Measurements from ENCODE around the gene ZNF385B. TPM values are rescaled to one million over a fixed set of nuclear protein-coding genes. Genes with fewer than 3 reads are reported as not detected.

Gene ZNF385B
- total RNA-seq, 2 donors from 2014 or later, result not detected

- H3K36me3 Mint-ChIP-seq (ENCODE audit: low read depth), result no peaks in the 10 kb centered on the region
- no peak overlapping the region for H3K4me3 Mint-ChIP-seq
- no peak for ATAC-seq
- no peaks in the 10 kb centered on the region for H3K9me3 ChIP-seq (ENCODE audit: control insufficient read depth, low read length, poor library complexity, severe bottlenecking)
- no peaks in the 10 kb centered on the region for H3K4me1 Mint-ChIP-seq
- H3K27ac Mint-ChIP-seq, result no peak overlapping the region
- no peak for DNase-seq
- peaks cover 13% of the 10 kb centered on the region for H3K27me3 Mint-ChIP-seq
These were observed 115.7 kb downstream of the ZNF385B start for GRCh38 chr2:179745635-179746256.

- Mint-ChIP-seq H3K4me3 (no peak overlapping the region), H3K27me3 (peaks cover 19% of the 10 kb centered on the region), H3K4me1 (no peaks in the 10 kb centered on the region), H3K36me3 (ENCODE audit: low read depth) (no peaks in the 10 kb centered on the region), H3K27ac (no peak overlapping the region)
- no peaks in the 10 kb centered on the region for H3K9me3 ChIP-seq (ENCODE audit: control insufficient read depth, low read length, poor library complexity, severe bottlenecking)
- no peak for ATAC-seq
- no peak for DNase-seq
These were observed 117.0 kb downstream of the ZNF385B start for GRCh38 chr2:179744401-179744800.

GRCh38 chr2:179741317-179741716 lies 120.1 kb downstream of the ZNF385B start:
- H3K4me1 Mint-ChIP-seq, result no peaks in the 10 kb centered on the region
- no peak for ATAC-seq
- H3K4me3 Mint-ChIP-seq, result no peak overlapping the region
- H3K27ac Mint-ChIP-seq, result no peak overlapping the region
- H3K36me3 Mint-ChIP-seq (ENCODE audit: low read depth), result no peaks in the 10 kb centered on the region
- no peak for DNase-seq
- H3K9me3 ChIP-seq (ENCODE audit: control insufficient read depth, low read length, poor library complexity, severe bottlenecking), result no peaks in the 10 kb centered on the region
- H3K27me3 Mint-ChIP-seq, result peaks cover 28% of the 10 kb centered on the region

GRCh38 chr2:179729966-179730365 lies 131.4 kb downstream of the ZNF385B start:
- no peak overlapping the region for H3K27ac Mint-ChIP-seq
- no peaks in the 10 kb centered on the region for H3K36me3 Mint-ChIP-seq (ENCODE audit: low read depth)
- H3K4me1 Mint-ChIP-seq, result no peaks in the 10 kb centered on the region
- ATAC-seq (no peak), DNase-seq (no peak)
- peaks cover 9% of the 10 kb centered on the region for H3K27me3 Mint-ChIP-seq
- no peaks in the 10 kb centered on the region for H3K9me3 ChIP-seq (ENCODE audit: control insufficient read depth, low read length, poor library complexity, severe bottlenecking)
- no peak overlapping the region for H3K4me3 Mint-ChIP-seq

GRCh38 chr2:179726461-179727180 lies 134.8 kb downstream of the ZNF385B start:
- DNase-seq, result no peak
- no peaks in the 10 kb centered on the region for H3K36me3 Mint-ChIP-seq (ENCODE audit: low read depth)
- no peak overlapping the region for H3K27ac Mint-ChIP-seq
- no peaks in the 10 kb centered on the region for H3K4me1 Mint-ChIP-seq
- ATAC-seq, result no peak
- H3K9me3 ChIP-seq (ENCODE audit: control insufficient read depth, low read length, poor library complexity, severe bottlenecking), result no peaks in the 10 kb centered on the region
- no peak overlapping the region for H3K4me3 Mint-ChIP-seq
- no peaks in the 10 kb centered on the region for H3K27me3 Mint-ChIP-seq

GRCh38 chr2:179724403-179724802 lies 137.0 kb downstream of the ZNF385B start:
- peaks cover 2% of the 10 kb centered on the region for H3K27me3 Mint-ChIP-seq
- no peak overlapping the region for H3K27ac Mint-ChIP-seq

GRCh38 chr2:179720173-179720772 lies 141.1 kb downstream of the ZNF385B start:
- no peak for ATAC-seq
- H3K27ac Mint-ChIP-seq, result no peak overlapping the region
- no peaks in the 10 kb centered on the region for H3K4me1 Mint-ChIP-seq
- DNase-seq, result no peak
- H3K36me3 Mint-ChIP-seq (ENCODE audit: low read depth), result no peaks in the 10 kb centered on the region
- peaks cover 8% of the 10 kb centered on the region for H3K27me3 Mint-ChIP-seq
- H3K4me3 Mint-ChIP-seq, result no peak overlapping the region
- no peaks in the 10 kb centered on the region for H3K9me3 ChIP-seq (ENCODE audit: control insufficient read depth, low read length, poor library complexity, severe bottlenecking)

More at GRCh38 chr2:179724403-179724802, 137.0 kb downstream of the ZNF385B start:
- H3K9me3 ChIP-seq (ENCODE audit: control insufficient read depth, low read length, poor library complexity, severe bottlenecking), result no peaks in the 10 kb centered on the region
- ATAC-seq (no peak), DNase-seq (no peak)
- Mint-ChIP-seq H3K4me1 (no peaks in the 10 kb centered on the region), H3K36me3 (ENCODE audit: low read depth) (no peaks in the 10 kb centered on the region), H3K4me3 (no peak overlapping the region)

GRCh38 chr2:179715871-179716270 lies 145.5 kb downstream of the ZNF385B start:
- no peak for DNase-seq
- ATAC-seq, result no peak
- Mint-ChIP-seq H3K27ac (no peak overlapping the region), H3K4me1 (no peaks in the 10 kb centered on the region), H3K4me3 (no peak overlapping the region), H3K36me3 (ENCODE audit: low read depth) (no peaks in the 10 kb centered on the region), H3K27me3 (peaks cover 8% of the 10 kb centered on the region)
- H3K9me3 ChIP-seq (ENCODE audit: control insufficient read depth, low read length, poor library complexity, severe bottlenecking), result no peaks in the 10 kb centered on the region

GRCh38 chr2:179715196-179715595 lies 146.2 kb downstream of the ZNF385B start:
- Mint-ChIP-seq H3K27me3 (peaks cover 8% of the 10 kb centered on the region), H3K4me3 (no peak overlapping the region), H3K27ac (no peak overlapping the region), H3K4me1 (no peaks in the 10 kb centered on the region), H3K36me3 (ENCODE audit: low read depth) (no peaks in the 10 kb centered on the region)
- no peak for DNase-seq
- no peak for ATAC-seq
- H3K9me3 ChIP-seq (ENCODE audit: control insufficient read depth, low read length, poor library complexity, severe bottlenecking), result no peaks in the 10 kb centered on the region

- H3K27me3 Mint-ChIP-seq, result no peaks in the 10 kb centered on the region
These were observed 148.6 kb downstream of the ZNF385B start for GRCh38 chr2:179712825-179713224.

GRCh38 chr2:179711375-179711774 lies 150.0 kb downstream of the ZNF385B start:
- H3K4me1 Mint-ChIP-seq, result no peaks in the 10 kb centered on the region
- DNase-seq (no peak), ATAC-seq (no peak)
- no peak overlapping the region for H3K4me3 Mint-ChIP-seq
- no peak overlapping the region for H3K27ac Mint-ChIP-seq
- no peaks in the 10 kb centered on the region for H3K36me3 Mint-ChIP-seq (ENCODE audit: low read depth)
- no peaks in the 10 kb centered on the region for H3K9me3 ChIP-seq (ENCODE audit: control insufficient read depth, low read length, poor library complexity, severe bottlenecking)
- no peaks in the 10 kb centered on the region for H3K27me3 Mint-ChIP-seq

More at GRCh38 chr2:179712825-179713224, 148.6 kb downstream of the ZNF385B start:
- ATAC-seq (no peak), DNase-seq (no peak)
- Mint-ChIP-seq H3K4me1 (no peaks in the 10 kb centered on the region), H3K4me3 (no peak overlapping the region), H3K27ac (no peak overlapping the region), H3K36me3 (ENCODE audit: low read depth) (no peaks in the 10 kb centered on the region)
- H3K9me3 ChIP-seq (ENCODE audit: control insufficient read depth, low read length, poor library complexity, severe bottlenecking), result no peaks in the 10 kb centered on the region

- no peak for DNase-seq
- no peak overlapping the region for H3K4me3 Mint-ChIP-seq
- no peaks in the 10 kb centered on the region for H3K27me3 Mint-ChIP-seq
- H3K36me3 Mint-ChIP-seq (ENCODE audit: low read depth), result no peaks in the 10 kb centered on the region
- no peaks in the 10 kb centered on the region for H3K4me1 Mint-ChIP-seq
- H3K27ac Mint-ChIP-seq, result no peak overlapping the region
- no peaks in the 10 kb centered on the region for H3K9me3 ChIP-seq (ENCODE audit: control insufficient read depth, low read length, poor library complexity, severe bottlenecking)
- no peak for ATAC-seq
These were observed 157.7 kb downstream of the ZNF385B start for GRCh38 chr2:179703702-179704101.

GRCh38 chr2:179702912-179703311 lies 158.5 kb downstream of the ZNF385B start:
- DNase-seq (no peak), ATAC-seq (no peak)
- Mint-ChIP-seq H3K4me3 (no peak overlapping the region), H3K27ac (no peak overlapping the region), H3K27me3 (no peaks in the 10 kb centered on the region), H3K36me3 (ENCODE audit: low read depth) (no peaks in the 10 kb centered on the region), H3K4me1 (no peaks in the 10 kb centered on the region)
- no peaks in the 10 kb centered on the region for H3K9me3 ChIP-seq (ENCODE audit: control insufficient read depth, low read length, poor library complexity, severe bottlenecking)

Data from T-helper 17 cell (primary cell).